Measurements from ENCODE around the gene MAPKAP1.
"Not testable (repeated sequence)": the region's sequence is repeated elsewhere in the genome, so short reads cannot be mapped to it uniquely, and the experiment has no call there.

Gene MAPKAP1

DNA sequence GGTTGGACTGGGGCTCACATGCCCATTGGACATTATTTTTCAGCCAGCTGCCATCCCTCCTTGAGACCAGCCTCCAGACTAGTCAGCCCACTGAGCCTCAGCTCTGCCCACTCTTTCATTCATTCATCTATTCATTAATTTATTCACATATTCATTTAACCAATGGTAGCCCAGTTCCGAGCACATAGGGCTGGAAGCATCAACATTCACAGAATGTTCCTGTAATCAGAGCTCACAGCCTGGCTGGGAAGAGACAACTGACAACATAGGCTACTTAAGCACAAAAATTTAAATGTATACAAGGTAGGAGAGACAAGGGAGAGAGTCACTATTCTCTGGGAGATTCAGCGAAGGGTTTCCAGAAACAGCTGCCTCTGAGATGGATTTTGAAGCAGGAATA is 23.2 kb upstream of the MAPKAP1 start:
- FAIRE-seq = no peak

GRCh38 chr9:125726456-125727132 is 19.6 kb upstream of the MAPKAP1 start:
- FAIRE-seq = no peak

- no peak for FAIRE-seq
Measured at GRCh38 chr9:125707472-125707804, 430 bp upstream of the MAPKAP1 start.

DNA sequence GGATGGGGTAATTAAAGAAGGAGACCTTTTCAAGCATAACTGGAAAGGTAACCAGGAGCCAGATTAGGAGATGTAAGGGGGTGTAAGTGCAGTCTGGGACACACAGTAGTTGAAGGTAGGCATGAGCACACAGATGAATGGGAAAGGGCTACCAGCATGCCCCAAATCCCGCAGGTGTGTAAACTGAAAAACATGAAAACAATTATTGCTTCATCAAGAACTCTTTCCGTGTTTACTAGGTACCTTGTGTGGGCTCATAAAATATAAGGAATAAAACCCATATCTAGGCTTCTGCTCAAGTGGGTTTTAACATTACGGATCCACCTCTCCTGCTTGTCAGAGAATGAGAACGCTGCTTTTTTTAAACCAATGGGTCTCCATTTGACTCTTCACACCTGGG is 1.1 kb downstream of the MAPKAP1 start:
- FAIRE-seq = no peak

DNA sequence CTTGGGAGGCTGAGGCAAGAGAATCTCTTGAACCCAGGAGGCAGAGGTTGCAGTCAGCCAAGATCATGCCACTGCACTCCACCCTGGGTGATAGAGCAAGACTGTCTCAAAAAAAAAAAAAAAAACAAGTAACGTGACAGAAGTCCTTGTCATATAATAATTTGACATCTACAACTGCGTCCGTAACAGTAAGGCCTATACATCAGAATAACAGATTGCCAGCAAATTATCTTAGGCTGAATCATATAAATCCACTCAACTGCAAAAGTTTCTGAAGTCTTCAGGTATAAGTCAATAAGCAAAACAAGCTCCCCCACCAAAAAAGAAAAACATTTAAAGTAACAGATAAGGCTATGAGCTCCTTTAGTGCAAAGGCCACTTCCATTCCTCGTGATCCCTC is 3.3 kb downstream of the MAPKAP1 start:
- FAIRE-seq = no peak

- FAIRE-seq = no peak
Measured at GRCh38 chr9:125701351-125701750, 5.7 kb downstream of the MAPKAP1 start.

GRCh38 chr9:125700791-125701190 is 6.2 kb downstream of the MAPKAP1 start:
- no peak for FAIRE-seq

DNA sequence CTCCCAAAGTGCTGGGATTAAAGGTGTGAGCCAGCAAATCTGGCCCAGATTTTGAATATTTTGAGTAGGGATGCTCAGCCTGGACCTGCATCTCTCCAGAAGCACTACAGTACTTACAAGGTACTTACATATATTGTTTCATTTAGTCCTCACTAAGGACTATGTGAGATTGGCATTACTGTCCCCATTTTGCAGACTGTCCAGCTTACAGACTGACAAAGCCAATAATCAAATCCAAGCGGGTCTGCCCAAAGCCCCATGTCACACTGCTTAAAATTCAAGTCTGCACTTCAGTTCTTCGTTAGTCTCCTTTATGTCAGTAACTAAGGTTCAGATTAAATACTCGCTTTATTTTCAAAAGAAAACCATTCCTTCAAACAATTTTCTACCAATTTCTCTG is 7.1 kb downstream of the MAPKAP1 start:
- no peak for FAIRE-seq

DNA sequence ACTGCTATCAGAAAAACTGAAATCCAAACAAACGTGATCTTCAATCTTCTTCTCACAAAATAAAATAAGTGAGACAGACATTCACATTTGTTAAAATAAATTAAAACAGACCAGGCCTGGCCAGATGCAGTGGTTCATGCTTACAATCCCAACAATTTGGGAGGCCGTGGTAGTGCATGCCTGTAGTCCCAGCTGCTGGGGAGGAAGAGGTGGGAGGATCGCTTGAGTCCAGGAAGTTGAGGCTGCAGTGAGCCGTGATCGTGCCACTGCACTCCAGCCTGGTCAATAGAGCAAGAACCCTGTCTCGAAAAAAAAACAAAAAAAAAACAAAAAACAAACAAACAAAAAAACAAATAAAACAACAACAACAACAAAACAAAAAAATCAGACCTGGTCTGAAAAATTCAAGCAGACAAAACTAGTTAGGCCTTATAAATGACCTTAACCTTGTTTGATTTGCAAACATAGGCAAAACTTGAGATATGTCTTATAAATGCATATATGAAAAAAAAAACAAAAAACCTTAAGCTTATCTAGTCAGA is 10.8 kb downstream of the MAPKAP1 start:
- FAIRE-seq = no peak

DNA sequence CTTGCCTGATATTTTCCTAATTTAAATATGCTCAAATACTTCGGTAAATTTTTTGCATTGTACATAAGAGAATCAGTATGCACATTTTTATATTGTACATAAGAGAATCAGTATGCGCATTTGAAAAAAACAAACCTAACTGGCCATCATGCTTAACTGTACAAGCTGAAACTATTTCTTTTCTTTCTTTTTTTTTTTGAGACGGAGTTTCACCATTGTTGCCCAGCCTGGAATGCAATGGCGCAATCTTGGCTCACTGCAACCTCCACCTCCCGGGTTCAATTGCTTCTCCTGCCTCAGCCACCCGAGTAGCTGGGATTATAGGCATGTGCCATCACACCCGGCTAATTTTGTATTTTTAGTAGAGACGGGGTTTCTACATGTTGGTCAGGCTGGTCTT is 11.5 kb downstream of the MAPKAP1 start:
- FAIRE-seq = not testable (repeated sequence)

DNA sequence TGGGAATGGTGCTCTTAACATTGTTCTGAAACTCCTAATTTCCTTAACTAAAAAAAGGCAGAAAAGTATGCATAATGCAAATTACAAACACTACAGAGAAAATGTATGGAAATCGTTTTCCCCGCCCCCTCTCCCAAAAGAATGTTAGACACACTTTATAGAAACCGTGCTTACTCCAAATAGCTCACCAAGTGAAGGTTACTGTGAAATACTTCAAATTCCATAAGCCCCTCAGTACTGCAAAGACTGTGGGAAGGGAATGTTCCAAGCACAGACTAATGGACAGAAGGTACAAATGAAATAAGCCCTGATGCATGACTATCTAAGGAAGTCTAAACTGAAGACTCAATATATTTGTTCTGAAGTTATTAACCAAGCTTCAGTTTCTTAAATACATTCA is 12.5 kb downstream of the MAPKAP1 start:
- FAIRE-seq = no peak

GRCh38 chr9:125693492-125693891 is 13.5 kb downstream of the MAPKAP1 start:
- FAIRE-seq = peak; percentile 55

- no peak for FAIRE-seq
Measured at GRCh38 chr9:125691869-125692268, 15.1 kb downstream of the MAPKAP1 start.

GRCh38 chr9:125690679-125691078 is 16.3 kb downstream of the MAPKAP1 start:
- no peak for FAIRE-seq

- FAIRE-seq = no peak
Measured at GRCh38 chr9:125687163-125687863, 19.7 kb downstream of the MAPKAP1 start.

DNA sequence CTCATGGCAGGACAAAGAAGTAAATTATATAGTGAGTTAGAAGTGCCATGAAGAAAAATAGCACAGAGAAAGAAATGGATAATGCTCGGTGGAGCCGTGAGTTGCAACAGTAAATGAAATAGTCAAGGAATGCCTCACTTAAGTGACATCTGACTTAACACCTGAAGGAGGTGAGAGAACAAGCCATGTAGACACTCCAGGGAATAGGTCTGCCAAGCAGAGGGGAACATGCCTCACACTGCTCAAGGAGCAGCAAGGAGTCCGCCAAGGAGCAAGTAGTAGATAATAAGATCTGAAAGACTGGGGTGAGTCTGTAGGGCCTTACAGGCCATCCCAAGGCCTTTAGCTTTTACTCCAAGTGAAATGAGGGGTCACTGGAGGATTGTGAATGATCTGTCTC is 21.8 kb downstream of the MAPKAP1 start:
- no peak for FAIRE-seq

DNA sequence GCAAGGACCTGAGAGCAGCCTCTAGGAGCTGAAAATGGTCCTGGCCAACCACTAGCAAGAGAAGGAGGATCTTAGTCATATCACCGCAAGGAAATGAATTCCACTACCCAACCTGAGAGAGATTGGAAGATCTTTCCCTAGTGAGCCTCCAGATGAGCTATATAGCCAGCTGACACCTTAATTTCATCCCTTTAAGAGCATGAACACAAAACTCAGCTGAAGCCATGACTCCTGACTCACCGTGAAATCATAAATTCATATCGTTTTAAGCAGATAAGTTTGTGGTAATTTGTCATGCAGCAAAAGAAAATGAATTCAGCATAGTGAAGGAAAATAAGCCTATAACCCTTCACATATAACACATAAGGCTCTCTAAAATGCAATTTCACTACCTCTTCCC is 23.5 kb downstream of the MAPKAP1 start:
- FAIRE-seq = no peak

- FAIRE-seq = no peak
Measured at GRCh38 chr9:125682340-125682739, 24.7 kb downstream of the MAPKAP1 start.

DNA sequence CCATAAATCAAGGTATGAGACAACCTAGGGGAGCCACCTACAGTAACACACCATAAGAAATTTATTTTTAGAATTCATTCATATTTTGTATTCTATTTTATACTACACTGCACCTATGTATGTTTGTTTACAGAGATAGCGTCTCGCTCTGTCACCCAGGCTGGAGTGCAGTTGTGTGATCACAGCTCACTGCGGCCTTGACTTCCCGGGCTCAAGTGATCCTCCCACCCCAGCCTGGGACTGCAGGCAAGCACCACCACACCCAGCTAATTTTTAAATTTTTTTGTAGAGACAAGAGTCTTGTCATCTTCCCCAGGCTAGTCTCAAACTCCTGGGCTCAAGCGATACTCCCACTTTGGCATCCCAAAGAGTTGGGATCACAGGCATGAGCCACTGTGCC is 25.4 kb downstream of the MAPKAP1 start:
- no peak for FAIRE-seq

DNA sequence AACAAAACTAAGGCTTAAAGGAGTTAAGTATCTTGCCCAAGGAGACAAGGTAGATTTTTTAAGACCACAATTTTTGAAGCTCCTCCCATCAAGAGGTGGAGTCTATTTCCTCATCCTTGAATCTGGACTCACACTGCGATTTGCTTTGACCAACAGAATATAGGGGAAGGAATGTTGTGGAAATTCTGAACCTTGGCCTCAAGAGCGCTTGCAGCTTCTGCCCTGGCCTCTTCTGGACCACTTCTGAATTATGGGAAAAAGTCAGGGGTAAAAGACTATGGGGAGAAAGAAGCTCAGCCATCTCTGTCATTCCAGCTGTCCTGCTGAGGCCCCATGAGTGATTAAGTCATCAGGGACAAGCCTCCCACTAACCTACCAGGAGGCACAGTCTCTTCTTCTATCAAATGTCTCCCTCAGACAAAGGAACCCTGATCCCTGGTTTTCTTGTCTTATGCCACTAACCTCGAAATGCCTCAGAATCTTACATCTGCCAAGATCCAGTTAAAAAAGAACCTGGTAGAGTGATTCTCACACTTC is 25.9 kb downstream of the MAPKAP1 start:
- no peak for FAIRE-seq

- no peak for FAIRE-seq
Measured at GRCh38 chr9:125680445-125680844, 26.6 kb downstream of the MAPKAP1 start.

- no peak for FAIRE-seq
Measured at GRCh38 chr9:125679597-125680189, 27.3 kb downstream of the MAPKAP1 start.
